COLO668 (cell line): Measurements from ENCODE around the gene VRK3.

ENCODE experiments used
- DNase-seq: peaks from one replicate; lab custom pipeline; 2025; ENCODE audit not compliant: unreplicated experiment; lab: John Stamatoyannopoulos, UW

Gene VRK3

GRCh38 chr19:49932731-49933131 lies 92.4 kb downstream of the VRK3 start:
- no peak for DNase-seq

GRCh38 chr19:49932041-49932451 lies 93.1 kb downstream of the VRK3 start:
- DNase-seq = no peak

- DNase-seq = no peak
Observed at GRCh38 chr19:49931293-49932040, 93.7 kb downstream of the VRK3 start.

GRCh38 chr19:49930483-49931011 lies 94.6 kb downstream of the VRK3 start:
- no peak for DNase-seq

DNA sequence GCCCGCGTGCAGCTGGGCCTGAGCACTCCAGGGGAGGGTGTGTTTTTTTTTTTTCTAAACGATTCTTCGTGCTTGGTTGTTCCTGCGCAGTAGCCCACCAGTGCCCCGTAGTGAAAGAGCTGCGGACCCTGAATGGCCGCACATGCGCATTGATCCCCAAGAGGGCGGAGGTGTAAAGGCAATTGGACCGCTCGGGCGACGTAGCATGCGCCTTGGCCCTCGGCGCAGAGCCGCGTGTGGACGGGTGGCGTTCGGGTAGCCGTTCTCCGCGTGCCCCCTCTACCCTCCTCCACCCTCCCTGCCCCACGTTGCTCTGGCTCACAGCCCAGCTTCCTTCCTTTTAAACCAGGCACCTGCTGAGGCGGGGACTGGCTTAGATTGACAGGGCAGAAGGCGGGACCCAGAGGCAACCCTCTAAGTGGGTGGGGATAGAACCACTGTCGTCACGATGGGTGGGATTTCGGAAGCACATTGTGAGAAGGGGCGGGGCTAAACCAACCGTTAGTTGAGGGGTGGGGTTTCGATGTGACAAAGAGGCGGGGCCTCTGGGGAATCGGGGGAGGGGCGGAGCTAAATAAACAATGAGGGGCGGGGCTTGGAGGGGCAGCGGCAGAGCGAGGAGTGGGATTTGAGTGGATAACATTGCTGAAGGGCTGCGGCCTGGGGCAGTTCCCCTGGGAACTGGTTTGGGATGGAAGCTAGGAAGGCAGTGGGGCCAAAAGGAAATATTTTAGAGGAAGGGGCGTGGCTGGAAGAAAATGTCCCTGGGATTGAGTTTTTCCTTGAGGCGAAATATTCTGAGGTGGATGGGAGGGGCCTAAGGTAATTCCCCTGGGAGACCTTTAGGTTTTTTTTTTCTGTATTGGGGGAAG lies 95.3 kb downstream of the VRK3 start:
- peak; percentile 91 for DNase-seq

GRCh38 chr19:49929121-49929610 lies 96.0 kb downstream of the VRK3 start, which contains the start of the genes ATF5 and NUP62:
ATF5 (plus strand) TSS chr19:49929205; CDS start chr19:49930851, 1,646 bp downstream.
NUP62 (minus strand) TSS chr19:49929504; CDS start chr19:49909807, 19,697 bp downstream.
- DNase-seq = peak; percentile 94

- DNase-seq = no peak
Observed at GRCh38 chr19:49927526-49928264, 97.5 kb downstream of the VRK3 start.

GRCh38 chr19:49926515-49926914 lies 98.7 kb downstream of the VRK3 start:
- no peak for DNase-seq
